DMS79 treated with DMSO at 0.1 percent for 48 hours (cell line): Measurements from ENCODE around the gene NEK10.

Experiments
- DNase-seq: peaks from one replicate; lab custom pipeline; 2025; lab: John Stamatoyannopoulos, UW

Gene NEK10

DNA sequence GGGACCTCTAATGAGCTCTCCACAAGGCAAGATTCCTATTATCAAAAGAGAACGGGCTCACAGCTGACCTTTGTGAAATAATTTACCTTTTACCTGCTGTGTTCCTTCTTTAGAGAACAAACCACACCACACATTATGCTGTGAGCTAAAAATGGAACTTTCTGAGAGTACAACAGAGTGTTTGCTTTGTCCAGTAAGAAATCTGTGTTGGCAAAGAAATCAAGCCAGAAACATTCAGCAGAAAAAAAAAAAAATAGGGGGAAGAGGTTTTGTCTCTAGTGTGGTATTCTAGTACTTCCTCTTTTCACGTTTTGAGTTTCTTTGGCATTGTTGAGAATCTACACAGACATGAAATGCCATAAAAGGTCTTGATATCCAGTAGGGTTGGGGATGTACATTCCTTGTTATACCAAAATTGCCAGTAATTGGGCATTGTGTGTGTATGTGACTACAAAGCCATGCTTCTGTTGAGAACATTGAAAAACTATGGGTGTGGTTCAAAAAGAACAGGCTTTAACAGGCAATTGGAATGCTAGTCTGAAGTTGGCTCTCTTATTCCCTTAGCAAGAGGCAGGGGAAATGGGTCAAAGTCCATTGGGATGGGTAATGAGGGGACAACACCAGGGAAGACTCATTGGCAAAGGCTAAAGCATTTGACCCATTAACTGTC is 273.5 kb downstream of the NEK10 start:
- DNase-seq: no peak

GRCh38 chr3:27094721-27095120 is 274.5 kb downstream of the NEK10 start:
- DNase-seq: no peak

GRCh38 chr3:27093771-27094170 is 275.4 kb downstream of the NEK10 start:
- no peak for DNase-seq

GRCh38 chr3:27090275-27091041 is 278.7 kb downstream of the NEK10 start:
- no peak for DNase-seq

GRCh38 chr3:27089645-27090044 is 279.5 kb downstream of the NEK10 start:
- DNase-seq: no peak

- DNase-seq: no peak
Measured at GRCh38 chr3:27089068-27089467, 280.1 kb downstream of the NEK10 start.

DNA sequence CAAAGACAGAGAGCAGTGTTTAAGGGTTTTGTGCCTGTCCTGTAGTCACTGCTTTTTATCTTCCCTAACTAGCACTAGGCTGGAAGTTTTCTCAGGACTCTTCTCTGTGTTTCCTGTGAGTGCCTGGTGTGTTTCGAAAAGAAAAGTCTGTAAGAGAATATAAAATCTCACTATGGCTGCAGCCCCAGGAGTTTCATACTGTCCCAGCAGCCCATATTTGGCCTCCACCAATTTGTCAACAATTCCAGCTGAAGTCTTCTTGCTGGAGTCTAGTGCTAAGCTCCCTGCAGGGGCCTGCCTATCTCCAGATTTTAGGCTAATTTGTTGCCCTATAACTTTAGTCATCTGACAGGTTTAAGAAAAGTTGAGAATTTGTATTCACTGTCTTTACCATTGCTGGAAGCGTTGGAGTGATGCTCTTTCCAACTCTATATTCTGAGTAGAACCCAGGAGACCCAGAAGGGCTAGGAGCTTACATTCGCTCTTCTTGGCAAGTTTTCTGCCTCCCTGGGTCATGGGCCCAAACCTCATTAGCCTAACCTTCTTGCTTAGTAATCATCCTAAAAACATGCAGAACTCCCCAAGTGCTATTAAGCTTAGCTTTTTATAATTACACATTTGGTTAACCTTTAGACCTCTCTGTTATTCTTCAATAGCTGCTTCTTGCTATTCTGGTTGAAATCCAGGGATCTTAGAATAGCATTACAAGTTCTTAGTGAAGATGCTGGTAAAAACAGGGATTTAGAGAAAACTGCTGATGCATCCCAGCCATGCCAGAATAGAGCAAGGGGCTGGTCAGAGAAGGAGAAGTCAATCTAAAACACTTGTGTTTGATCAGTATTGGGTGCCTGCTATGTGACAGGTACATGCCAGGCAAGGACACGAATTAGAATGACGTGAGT is 283.1 kb downstream of the NEK10 start:
- DNase-seq: no peak

GRCh38 chr3:27081992-27082607 is 287.1 kb downstream of the NEK10 start:
- DNase-seq: no peak

DNA sequence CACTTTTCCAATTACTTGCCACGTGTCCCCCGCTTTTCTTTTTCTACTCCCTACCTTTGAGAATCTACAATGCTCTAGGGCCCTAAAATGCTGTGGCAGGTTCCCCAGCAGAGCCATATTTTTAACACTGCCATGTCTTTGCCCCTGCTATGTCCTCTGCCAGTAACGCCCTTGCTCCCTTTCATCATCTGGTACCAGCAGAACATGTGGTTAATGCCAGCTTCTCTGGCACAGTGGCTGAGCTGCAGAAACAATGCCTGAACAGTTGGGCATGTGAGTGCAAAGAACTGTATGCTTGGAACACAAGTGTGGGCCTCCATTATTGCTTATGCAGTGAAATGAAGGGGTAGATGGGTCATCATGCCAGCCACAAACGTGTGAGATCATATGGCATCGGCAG is 287.6 kb downstream of the NEK10 start:
- DNase-seq: no peak

DNA sequence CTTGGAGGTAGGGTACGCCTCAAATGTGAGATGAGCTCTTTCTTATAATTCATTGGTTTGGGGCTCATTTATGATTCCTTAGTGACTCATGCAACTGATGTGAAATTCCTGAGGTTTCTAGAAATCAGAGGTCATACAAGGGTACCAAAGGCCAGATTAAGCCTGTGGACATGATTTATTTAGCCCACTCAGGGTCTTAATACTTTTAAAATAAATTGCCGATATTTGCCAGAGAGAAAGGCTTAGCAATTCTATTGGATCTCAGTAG is 289.0 kb downstream of the NEK10 start:
- DNase-seq: no peak

- no peak for DNase-seq
Measured at GRCh38 chr3:27079427-27080257, 289.5 kb downstream of the NEK10 start.

- DNase-seq: no peak
Measured at GRCh38 chr3:27078246-27078913, 290.8 kb downstream of the NEK10 start.

DNA sequence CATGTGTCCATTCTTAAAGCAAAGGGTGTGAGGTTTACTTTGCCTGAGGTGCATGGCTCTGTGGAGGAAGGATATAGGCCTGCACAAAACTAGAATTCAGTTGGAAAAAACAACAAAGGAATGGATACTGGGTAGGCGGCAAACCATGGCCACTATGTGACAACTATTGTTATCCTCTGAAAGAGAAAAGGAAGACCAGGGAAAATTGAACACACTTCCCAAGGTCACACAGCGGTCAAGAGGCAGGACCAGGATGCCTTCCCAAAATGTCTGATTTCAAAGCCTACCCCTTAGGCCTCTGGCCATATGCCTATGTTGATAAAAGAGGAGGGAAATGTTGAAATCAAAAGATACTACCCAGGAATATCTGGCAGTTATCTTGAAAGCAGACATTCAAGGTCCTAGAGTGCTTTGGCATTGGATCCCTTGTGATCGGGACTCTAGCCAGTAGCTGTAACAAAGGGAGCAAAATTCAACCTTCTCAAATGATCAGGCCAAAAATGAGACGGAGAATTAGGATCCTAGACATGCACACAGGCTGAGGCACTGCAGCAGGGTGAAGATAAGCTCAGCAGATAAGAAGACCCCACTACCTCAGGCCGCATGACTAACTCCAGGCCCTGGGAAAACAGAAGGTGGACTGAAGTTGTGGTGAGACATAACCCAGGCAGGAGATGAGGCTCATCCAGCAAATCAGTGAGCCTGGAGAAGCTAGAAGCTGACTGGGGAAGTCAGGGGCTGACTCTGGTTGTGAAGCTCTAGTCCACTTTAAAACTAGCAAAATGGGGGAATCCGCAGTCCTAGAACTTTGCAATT is 292.2 kb downstream of the NEK10 start:
- DNase-seq: no peak

DNA sequence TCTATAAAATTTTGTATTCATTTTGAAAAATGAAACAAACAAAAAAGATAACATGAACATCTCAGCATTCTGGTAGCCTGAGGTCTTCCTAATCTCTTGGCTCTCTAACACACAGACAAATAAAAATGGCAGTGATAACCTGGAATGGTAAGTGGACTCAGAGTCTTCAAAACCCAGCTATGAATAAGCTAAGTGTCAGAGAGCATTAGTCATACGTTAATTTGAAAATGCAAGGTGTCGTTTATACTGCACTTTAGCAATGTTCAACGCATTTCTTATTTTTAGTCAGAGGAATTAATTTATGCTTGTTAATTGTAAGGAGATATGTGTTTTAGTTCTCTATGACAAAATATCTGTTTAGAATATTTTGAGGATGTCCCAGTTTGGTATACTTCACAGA is 294.3 kb downstream of the NEK10 start:
- no peak for DNase-seq

GRCh38 chr3:27073912-27074311 is 295.3 kb downstream of the NEK10 start:
- no peak for DNase-seq

DNA sequence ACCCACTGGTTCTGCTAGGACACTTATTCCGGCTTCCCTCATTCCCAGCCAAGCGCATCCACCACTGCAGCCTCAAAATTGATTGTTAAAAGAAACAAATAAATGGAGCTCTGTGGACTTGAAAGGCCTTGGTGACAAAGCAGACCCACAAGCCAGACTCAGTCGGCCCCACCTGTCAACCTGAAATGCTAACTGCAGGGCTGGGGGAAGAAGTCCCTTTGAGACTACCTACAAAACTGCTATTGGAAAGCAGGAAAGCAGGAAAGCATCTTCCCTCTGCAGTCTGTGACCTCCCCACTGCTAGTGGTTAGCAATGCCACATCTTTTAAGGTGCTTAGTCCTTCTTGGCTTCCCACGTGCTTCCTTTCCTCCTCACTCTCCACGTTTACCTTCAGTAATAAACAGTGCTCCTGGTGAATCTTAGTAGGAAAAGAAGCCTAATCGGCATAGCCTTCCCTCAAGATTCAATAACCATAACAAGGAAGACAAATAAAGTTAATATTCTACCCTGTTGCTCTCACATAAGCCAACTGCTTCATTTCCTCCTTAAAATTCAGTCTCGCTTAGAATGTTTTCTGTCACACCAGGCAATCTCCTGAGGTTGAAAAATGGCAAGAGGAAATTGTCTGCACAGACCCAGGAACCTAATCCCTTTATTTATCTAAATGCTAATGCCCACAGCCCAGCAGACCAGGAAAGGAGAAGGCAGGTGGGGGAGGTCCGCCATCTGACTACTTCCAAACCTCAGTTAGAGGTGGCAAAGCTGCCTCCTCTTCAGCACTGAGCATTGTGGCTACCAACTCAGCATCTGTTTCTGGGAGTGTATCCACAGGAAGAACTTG is 296.2 kb downstream of the NEK10 start:
- no peak for DNase-seq

DNA sequence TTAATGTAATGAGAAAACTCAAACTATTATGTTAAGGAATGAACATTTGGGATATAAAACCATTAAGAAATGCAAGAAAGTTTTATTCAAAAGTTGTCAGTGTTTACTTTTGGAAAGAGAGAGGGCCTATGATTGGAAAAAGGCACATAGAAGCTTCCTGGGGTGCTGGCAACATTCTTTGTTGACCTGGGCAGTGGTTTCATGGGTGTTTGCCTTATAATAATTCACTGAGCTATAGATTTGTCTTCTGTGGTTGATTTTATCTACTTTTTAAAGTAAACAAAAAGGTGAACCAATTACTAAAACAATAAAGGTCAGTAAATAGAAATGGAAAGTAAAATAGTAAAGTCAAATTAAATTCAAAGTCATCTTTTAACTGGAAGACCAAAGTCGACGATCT is 308.8 kb downstream of the NEK10 start:
- DNase-seq: no peak
